ENCODE data around the gene RUNX2.

DNA sequence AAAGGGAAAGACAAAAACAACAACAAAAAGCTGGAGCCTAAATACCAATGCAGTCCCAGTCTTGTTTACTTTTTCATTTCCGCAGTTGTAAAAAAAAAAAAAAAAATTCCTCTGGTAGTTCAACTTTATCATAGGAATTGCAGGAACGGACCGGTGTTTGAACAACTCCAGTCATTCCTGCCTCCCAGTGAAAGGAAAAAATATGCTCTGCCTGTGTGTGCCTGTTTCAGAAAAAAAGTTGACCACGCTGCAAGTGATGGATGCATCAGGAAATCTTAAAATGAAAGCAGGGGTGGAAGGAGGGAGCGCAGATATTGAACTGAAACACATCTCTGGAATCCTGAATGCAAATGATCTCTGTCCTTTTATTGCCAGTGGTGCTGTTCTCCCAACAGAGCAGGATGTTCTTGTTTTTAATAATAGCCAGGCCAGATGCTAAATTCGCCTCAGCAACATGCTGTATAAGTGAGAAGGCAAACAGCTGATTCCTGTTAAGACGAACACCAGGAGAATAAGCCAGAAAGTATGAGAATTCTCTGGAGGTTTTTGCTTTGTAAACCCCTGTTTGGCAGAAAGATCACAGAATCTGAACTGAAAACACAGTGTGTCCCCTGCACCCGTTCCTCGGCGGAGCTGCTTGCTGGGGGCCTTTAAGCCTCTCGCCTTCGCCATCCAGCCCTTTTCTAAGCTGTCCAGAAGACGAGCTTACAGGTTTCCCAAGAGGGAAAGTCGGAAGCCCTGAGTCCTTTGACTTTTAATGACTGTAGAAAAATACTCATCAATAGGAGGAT, 228.0 kb downstream of the RUNX2 start:
- TF ChIP-seq POLR2A (IDR thresholded peaks at IDR 0.05) = no peak
- TF ChIP-seq, protein P1, sequence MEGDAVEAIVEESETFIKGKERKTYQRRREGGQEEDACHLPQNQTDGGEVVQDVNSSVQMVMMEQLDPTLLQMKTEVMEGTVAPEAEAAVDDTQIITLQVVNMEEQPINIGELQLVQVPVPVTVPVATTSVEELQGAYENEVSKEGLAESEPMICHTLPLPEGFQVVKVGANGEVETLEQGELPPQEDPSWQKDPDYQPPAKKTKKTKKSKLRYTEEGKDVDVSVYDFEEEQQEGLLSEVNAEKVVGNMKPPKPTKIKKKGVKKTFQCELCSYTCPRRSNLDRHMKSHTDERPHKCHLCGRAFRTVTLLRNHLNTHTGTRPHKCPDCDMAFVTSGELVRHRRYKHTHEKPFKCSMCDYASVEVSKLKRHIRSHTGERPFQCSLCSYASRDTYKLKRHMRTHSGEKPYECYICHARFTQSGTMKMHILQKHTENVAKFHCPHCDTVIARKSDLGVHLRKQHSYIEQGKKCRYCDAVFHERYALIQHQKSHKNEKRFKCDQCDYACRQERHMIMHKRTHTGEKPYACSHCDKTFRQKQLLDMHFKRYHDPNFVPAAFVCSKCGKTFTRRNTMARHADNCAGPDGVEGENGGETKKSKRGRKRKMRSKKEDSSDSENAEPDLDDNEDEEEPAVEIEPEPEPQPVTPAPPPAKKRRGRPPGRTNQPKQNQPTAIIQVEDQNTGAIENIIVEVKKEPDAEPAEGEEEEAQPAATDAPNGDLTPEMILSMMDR (IDR thresholded peaks at IDR 0.05) = no peak
- no peak for TF ChIP-seq POLR2AphosphoS5 (IDR thresholded peaks at IDR 0.05)

Data from stomach (tissue), 4 donors.